HepG2 (cell line): ENCODE measurements around the gene FNDC8. TPM values are rescaled to one million over a fixed set of nuclear protein-coding genes. Genes with fewer than 3 reads are reported as not detected.

Experiments
- AGO2 ChIP-seq: fragments of 200-400 bp; formaldehyde crosslinking; optimal IDR thresholded peaks from 2 replicates; pipeline ENCODE3; 2017; ENCODE audit warnings: mild to moderate bottlenecking, low read depth, low read length, moderate library complexity
- ASH2L ChIP-seq: fragments of 300-600, 200-600 bp; sonication (generic); IDR thresholded peaks from 2 replicates; pipeline ENCODE4 v1.7.0; 2017; ENCODE audit warnings: low read depth, mild to moderate bottlenecking, moderate library complexity, mixed read lengths, low read length; ENCODE audit not compliant: insufficient read length
- ATF7-NPFF ChIP-seq: sonication (generic); formaldehyde crosslinking; IDR thresholded peaks from 2 replicates; pipeline ENCODE4 v1.8.1; 2023; ENCODE audit warnings: mild to moderate bottlenecking, low read depth, missing genetic modification reagents, moderate library complexity
- CENPBD1 ChIP-seq: sonication (generic); formaldehyde crosslinking; IDR thresholded peaks from 2 replicates; pipeline ENCODE4 v1.8.0; 2022; ENCODE audit warnings: missing genetic modification reagents, low read depth, mild to moderate bottlenecking, borderline replicate concordance
- EEA1 ChIP-seq: sonication (generic); formaldehyde crosslinking; IDR thresholded peaks from 2 replicates; pipeline ENCODE4 v1.5.1; 2020; ENCODE audit warnings: mild to moderate bottlenecking, missing genetic modification reagents, borderline replicate concordance
- KDM5B ChIP-seq: sonication (generic); formaldehyde crosslinking; IDR thresholded peaks from 2 replicates; pipeline ENCODE4 v1.4.0; 2020; ENCODE audit warnings: missing genetic modification reagents, mild to moderate bottlenecking, borderline replicate concordance
- SP4 ChIP-seq: sonication (generic); formaldehyde crosslinking; IDR thresholded peaks from 2 replicates; pipeline ENCODE4 v1.8.1; 2023; ENCODE audit warnings: mild to moderate bottlenecking, missing genetic modification reagents
- SSRP1 ChIP-seq: IDR thresholded peaks from 2 replicates; pipeline ENCODE4 v1.6.1; 2016; ENCODE audit warnings: control low read depth
- THAP11 ChIP-seq: IDR thresholded peaks from 2 replicates; pipeline ENCODE4 v1.6.1; 2016; ENCODE audit warnings: missing biosample characterization, missing genetic modification reagents
- WIZ ChIP-seq: sonication (generic); formaldehyde crosslinking; IDR thresholded peaks from 2 replicates; pipeline ENCODE4 v1.5.1; 2020; ENCODE audit warnings: mild to moderate bottlenecking, missing genetic modification reagents
- ZNF329 ChIP-seq: sonication (generic); formaldehyde crosslinking; IDR thresholded peaks from 2 replicates; pipeline ENCODE4 v1.9.0; 2021; ENCODE audit warnings: low read depth, mild to moderate bottlenecking, missing genetic modification reagents
- ZNF768 ChIP-seq: sonication (generic); formaldehyde crosslinking; IDR thresholded peaks from 2 replicates; pipeline ENCODE4 v1.4.0; 2020; ENCODE audit warnings: missing genetic modification reagents
- polyA plus RNA-seq, 8 experiments: library from polyadenylated mRNA; depleted of rRNA in 3 of 8; stranded (reverse) in 7 of 8; unstranded in 1 of 8; fragments of >200 nt; fragmentation: Illumina TruSeq in 4 of 8; extraction: Trizol in 4 of 8; gene quantifications; 2 replicates each; pipeline versions ENCODE4 v1.2.1 to v1.2.3, GENCODE V29; 2011 to 2016; ENCODE audit warnings: low read depth in 4 of 8, missing spikeins in 1 of 8, mixed read lengths in 1 of 8; ENCODE audit not compliant: insufficient read depth in 1 of 8
- total RNA-seq, 5 experiments: library from RNA; depleted of rRNA; stranded (reverse); fragments of >200 nt; fragmentation: Illumina TruSeq; extraction: Trizol; gene quantifications; 2 replicates each; pipeline ENCODE4 v1.2.3, GENCODE V29; 2016; ENCODE audit warnings: low read depth in 1 of 5
- TF ChIP-seq, protein P1 (sequence below): sonication (generic); formaldehyde crosslinking; IDR thresholded peaks from 2 replicates; pipeline ENCODE4 v1.4.0; 2020; ENCODE audit warnings: low read depth, mild to moderate bottlenecking, missing genetic modification reagents
- TF ChIP-seq, protein P2 (sequence below): sonication (generic); formaldehyde crosslinking; IDR thresholded peaks from 2 replicates; pipeline ENCODE4 v1.4.0; 2020; ENCODE audit warnings: missing genetic modification reagents
- TF ChIP-seq, protein P3 (sequence below): sonication (generic); formaldehyde crosslinking; IDR thresholded peaks from 2 replicates; pipeline ENCODE4 v1.4.0; 2020; ENCODE audit warnings: mild to moderate bottlenecking, missing genetic modification reagents
- TF ChIP-seq, protein P4 (sequence below): sonication (generic); formaldehyde crosslinking; IDR thresholded peaks from 2 replicates; pipeline ENCODE4 v1.8.0; 2022; ENCODE audit warnings: low read depth, missing genetic modification reagents
- TF ChIP-seq, protein P5 (sequence below): sonication (generic); formaldehyde crosslinking; IDR thresholded peaks from 2 replicates; pipeline ENCODE4 v1.4.0; 2020; ENCODE audit warnings: missing genetic modification reagents, low read depth, mild to moderate bottlenecking, borderline replicate concordance

Gene FNDC8
- total and polyA plus RNA-seq, 2 of the 13 experiments (the other 11 are each of a cell fraction or from before 2014, with no cell fraction given), result not detected

- 0 out of 2 replicates have a peak, but pooled peaks have one; percentile 42 for TF ChIP-seq WIZ
- TF ChIP-seq THAP11 (CRISPR knock-in tag), result peak; percentile 50; the same call in 1 of the 2 replicates
- TF ChIP-seq, protein P1, sequence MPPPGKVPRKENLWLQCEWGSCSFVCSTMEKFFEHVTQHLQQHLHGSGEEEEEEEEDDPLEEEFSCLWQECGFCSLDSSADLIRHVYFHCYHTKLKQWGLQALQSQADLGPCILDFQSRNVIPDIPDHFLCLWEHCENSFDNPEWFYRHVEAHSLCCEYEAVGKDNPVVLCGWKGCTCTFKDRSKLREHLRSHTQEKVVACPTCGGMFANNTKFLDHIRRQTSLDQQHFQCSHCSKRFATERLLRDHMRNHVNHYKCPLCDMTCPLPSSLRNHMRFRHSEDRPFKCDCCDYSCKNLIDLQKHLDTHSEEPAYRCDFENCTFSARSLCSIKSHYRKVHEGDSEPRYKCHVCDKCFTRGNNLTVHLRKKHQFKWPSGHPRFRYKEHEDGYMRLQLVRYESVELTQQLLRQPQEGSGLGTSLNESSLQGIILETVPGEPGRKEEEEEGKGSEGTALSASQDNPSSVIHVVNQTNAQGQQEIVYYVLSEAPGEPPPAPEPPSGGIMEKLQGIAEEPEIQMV (CRISPR knock-in tag), result 0 out of 2 replicates have a peak, but pooled peaks have one; percentile 2
- TF ChIP-seq SP4 (CRISPR knock-in tag), result peak; percentile 51
- TF ChIP-seq EEA1, result peak; percentile 54; the same call in 1 of the 2 replicates
- TF ChIP-seq ZNF329 (CRISPR knock-in tag), result peak; percentile 78; the same call in 1 of the 2 replicates
- TF ChIP-seq, protein P2, sequence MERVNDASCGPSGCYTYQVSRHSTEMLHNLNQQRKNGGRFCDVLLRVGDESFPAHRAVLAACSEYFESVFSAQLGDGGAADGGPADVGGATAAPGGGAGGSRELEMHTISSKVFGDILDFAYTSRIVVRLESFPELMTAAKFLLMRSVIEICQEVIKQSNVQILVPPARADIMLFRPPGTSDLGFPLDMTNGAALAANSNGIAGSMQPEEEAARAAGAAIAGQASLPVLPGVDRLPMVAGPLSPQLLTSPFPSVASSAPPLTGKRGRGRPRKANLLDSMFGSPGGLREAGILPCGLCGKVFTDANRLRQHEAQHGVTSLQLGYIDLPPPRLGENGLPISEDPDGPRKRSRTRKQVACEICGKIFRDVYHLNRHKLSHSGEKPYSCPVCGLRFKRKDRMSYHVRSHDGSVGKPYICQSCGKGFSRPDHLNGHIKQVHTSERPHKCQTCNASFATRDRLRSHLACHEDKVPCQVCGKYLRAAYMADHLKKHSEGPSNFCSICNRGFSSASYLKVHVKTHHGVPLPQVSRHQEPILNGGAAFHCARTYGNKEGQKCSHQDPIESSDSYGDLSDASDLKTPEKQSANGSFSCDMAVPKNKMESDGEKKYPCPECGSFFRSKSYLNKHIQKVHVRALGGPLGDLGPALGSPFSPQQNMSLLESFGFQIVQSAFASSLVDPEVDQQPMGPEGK (CRISPR knock-in tag), result peak; percentile 87
- peak; percentile 63 for TF ChIP-seq ASH2L
- TF ChIP-seq AGO2, result peak; percentile 39
- no peak for TF ChIP-seq SSRP1 (CRISPR knock-in tag)
- TF ChIP-seq, protein P3, sequence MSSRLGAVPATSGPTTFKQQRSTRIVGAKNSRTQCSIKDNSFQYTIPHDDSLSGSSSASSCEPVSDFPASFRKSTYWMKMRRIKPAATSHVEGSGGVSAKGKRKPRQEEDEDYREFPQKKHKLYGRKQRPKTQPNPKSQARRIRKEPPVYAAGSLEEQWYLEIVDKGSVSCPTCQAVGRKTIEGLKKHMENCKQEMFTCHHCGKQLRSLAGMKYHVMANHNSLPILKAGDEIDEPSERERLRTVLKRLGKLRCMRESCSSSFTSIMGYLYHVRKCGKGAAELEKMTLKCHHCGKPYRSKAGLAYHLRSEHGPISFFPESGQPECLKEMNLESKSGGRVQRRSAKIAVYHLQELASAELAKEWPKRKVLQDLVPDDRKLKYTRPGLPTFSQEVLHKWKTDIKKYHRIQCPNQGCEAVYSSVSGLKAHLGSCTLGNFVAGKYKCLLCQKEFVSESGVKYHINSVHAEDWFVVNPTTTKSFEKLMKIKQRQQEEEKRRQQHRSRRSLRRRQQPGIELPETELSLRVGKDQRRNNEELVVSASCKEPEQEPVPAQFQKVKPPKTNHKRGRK (CRISPR knock-in tag), result no peak
- peak; percentile 20; the same call in 1 of the 2 replicates for TF ChIP-seq ZNF768 (CRISPR knock-in tag)
- peak; percentile 51; the same call in 1 of the 2 replicates for TF ChIP-seq KDM5B (CRISPR knock-in tag)
- TF ChIP-seq, protein P4, sequence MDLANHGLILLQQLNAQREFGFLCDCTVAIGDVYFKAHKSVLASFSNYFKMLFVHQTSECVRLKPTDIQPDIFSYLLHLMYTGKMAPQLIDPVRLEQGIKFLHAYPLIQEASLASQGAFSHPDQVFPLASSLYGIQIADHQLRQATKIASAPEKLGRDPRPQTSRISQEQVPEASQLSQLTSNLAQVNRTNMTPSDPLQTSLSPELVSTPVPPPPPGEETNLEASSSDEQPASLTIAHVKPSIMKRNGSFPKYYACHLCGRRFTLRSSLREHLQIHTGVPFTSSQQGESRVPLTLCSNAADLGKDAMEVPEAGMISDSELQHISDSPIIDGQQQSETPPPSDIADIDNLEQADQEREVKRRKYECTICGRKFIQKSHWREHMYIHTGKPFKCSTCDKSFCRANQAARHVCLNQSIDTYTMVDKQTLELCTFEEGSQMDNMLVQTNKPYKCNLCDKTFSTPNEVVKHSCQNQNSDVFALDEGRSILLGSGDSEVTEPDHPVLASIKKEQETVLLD, result peak; percentile 52; the same call in 1 of the 2 replicates
- TF ChIP-seq, protein P5, sequence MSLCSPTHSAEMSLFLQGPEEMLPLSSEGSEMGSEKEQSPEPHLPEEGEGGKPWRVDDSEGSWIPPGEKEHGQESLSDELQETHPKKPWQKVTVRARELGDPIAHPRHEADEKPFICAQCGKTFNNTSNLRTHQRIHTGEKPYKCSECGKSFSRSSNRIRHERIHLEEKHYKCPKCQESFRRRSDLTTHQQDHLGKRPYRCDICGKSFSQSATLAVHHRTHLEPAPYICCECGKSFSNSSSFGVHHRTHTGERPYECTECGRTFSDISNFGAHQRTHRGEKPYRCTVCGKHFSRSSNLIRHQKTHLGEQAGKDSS (CRISPR knock-in tag), result 0 out of 2 replicates have a peak, but pooled peaks have one; percentile 56
- peak; percentile 57; the same call in 1 of the 2 replicates for TF ChIP-seq CENPBD1
- TF ChIP-seq ATF7-NPFF, result peak; percentile 78
Measured at GRCh38 chr17:35119370-35120165, 1.8 kb upstream of the FNDC8 start, which contains the start of gene RAD51D (continued).
